ENCODE results near the gene PKP2. TPM values are rescaled to one million over a fixed set of nuclear protein-coding genes. Genes with fewer than 3 reads are reported as not detected.
A peak's percentile ranks its signal among the peaks of the same experiment; 100 is the strongest.

Gene PKP2
- total RNA-seq, 1 experiment from 2014 or later, result 18.4 TPM

- H3K4me1 ChIP-seq (ENCODE audit: insufficient read depth, low read length), result peaks cover 9% of the 10 kb centered on the region; the same call in 1 of the 2 replicates
- no peak for DNase-seq
- H3K4me3 Mint-ChIP-seq, result peak overlapping the region in 1 of 2 experiments; percentile 34; a peak in 2 of 5 replicates
Observed at GRCh38 chr12:32893458-32893857, 3.1 kb downstream of the PKP2 start.

More at GRCh38 chr12:32893458-32893857, 3.1 kb downstream of the PKP2 start:
- no peaks in the 10 kb centered on the region for H3K9me3 ChIP-seq (ENCODE audit: control insufficient read depth, low read depth, low read length)
- H4K5ac ChIP-seq (ENCODE audit: insufficient read length, low read depth, low read length), result no peak overlapping the region
- H2BK12ac ChIP-seq (ENCODE audit: insufficient read length, low read depth, low read length), result no peak overlapping the region
- H3K27ac ChIP-seq (ENCODE audit: insufficient read length, low read depth, low read length), result peak overlapping the region; percentile 24
- H3K18ac ChIP-seq (ENCODE audit: insufficient read length, low read depth, low read length), result no peak overlapping the region
- H3K14ac ChIP-seq (ENCODE audit: insufficient read depth, low read length), result no peak overlapping the region
- H3T11ph ChIP-seq (ENCODE audit: low read length), result no peak overlapping the region
- no peaks in the 10 kb centered on the region for H4K20me1 ChIP-seq (ENCODE audit: control insufficient read depth, insufficient read depth, insufficient read length)
- no peak overlapping the region for H3K23ac ChIP-seq (ENCODE audit: insufficient read length, low read depth, low read length)
- H3K4me2 ChIP-seq (ENCODE audit: insufficient read depth, insufficient read length, low read length), result no peak overlapping the region
- no peak overlapping the region for H2AK5ac ChIP-seq (ENCODE audit: insufficient read length, low read length)
- 0 out of 2 replicates have a peak, but pooled peaks cover 2% of the 10 kb centered on the region for H3K79me2 ChIP-seq (ENCODE audit: insufficient read depth, low read length)
- H3K36me3 Mint-ChIP-seq (ENCODE audit: insufficient read depth in 1 of 3, low read depth in 3 of 3), result no peaks in the 10 kb centered on the region
- peaks cover 6% of the 10 kb centered on the region for H3K23me2 ChIP-seq (ENCODE audit: insufficient read length, low read depth, low read length, poor library complexity, severe bottlenecking)
- no peak overlapping the region for H2AFZ ChIP-seq (ENCODE audit: low read length)
- H3K4me1 Mint-ChIP-seq, result peaks cover 57 to 63% of the 10 kb centered on the region in 2 experiments
- H3K56ac ChIP-seq (ENCODE audit: insufficient read length, low read depth, low read length), result no peak overlapping the region
- H3K27me3 ChIP-seq (ENCODE audit: insufficient read depth, low read length), result no peaks in the 10 kb centered on the region
- no peaks in the 10 kb centered on the region for H3K9me3 Mint-ChIP-seq
- no peak overlapping the region for H3K4ac ChIP-seq (ENCODE audit: low read depth, low read length)
- no peak overlapping the region for H4K8ac ChIP-seq (replicated peaks; ENCODE audit: insufficient read length, low read depth, low read length)
- no peaks in the 10 kb centered on the region for H3K79me1 ChIP-seq (ENCODE audit: insufficient read depth, low read depth, low read length, poor library complexity, severe bottlenecking)
- H2BK5ac ChIP-seq (ENCODE audit: insufficient read length, low read length), result no peak overlapping the region
- H3K27me3 Mint-ChIP-seq (ENCODE audit: low read depth), result peaks cover 2% of the 10 kb centered on the region; the same call in 1 of the 2 replicates
- H2BK15ac ChIP-seq (ENCODE audit: low read depth, low read length), result no peak overlapping the region
- H2BK120ac ChIP-seq (ENCODE audit: low read depth, low read length, poor library complexity, severe bottlenecking), result no peak overlapping the region
- H4K91ac ChIP-seq (ENCODE audit: insufficient read length, low read depth, low read length), result no peak overlapping the region
- peak overlapping the region; percentile 8 to 94 (median 35); a peak in 5 of 7 replicates for H3K27ac Mint-ChIP-seq
- no peak overlapping the region for H2BK20ac ChIP-seq (ENCODE audit: low read depth, low read length, poor library complexity, severe bottlenecking)
- TF ChIP-seq CTCF (conservative IDR thresholded peaks at IDR 0.05), result no peak
- H3K9ac ChIP-seq (ENCODE audit: extremely low read depth, insufficient read length, low read length), result no peak overlapping the region
- WGBS (ENCODE audit: extremely low coverage, insufficient read length, low lambda C conversion rate), result no CpG with 5 or more reads among the region's 2 CpGs
